HepG2 (cell line): ENCODE results near the gene ZNF593OS.

ENCODE experiments used
- JUN ChIP-seq: sonication (generic); formaldehyde crosslinking; IDR thresholded peaks from 2 replicates; pipeline ENCODE4 v1.4.0; 2020; ENCODE audit warnings: mild to moderate bottlenecking, missing genetic modification reagents
- TF ChIP-seq, protein P1 (sequence below): sonication (generic); formaldehyde crosslinking; IDR thresholded peaks from 2 replicates; pipeline ENCODE4 v1.4.0; 2020; ENCODE audit warnings: low read depth, mild to moderate bottlenecking, missing genetic modification reagents

DNA sequence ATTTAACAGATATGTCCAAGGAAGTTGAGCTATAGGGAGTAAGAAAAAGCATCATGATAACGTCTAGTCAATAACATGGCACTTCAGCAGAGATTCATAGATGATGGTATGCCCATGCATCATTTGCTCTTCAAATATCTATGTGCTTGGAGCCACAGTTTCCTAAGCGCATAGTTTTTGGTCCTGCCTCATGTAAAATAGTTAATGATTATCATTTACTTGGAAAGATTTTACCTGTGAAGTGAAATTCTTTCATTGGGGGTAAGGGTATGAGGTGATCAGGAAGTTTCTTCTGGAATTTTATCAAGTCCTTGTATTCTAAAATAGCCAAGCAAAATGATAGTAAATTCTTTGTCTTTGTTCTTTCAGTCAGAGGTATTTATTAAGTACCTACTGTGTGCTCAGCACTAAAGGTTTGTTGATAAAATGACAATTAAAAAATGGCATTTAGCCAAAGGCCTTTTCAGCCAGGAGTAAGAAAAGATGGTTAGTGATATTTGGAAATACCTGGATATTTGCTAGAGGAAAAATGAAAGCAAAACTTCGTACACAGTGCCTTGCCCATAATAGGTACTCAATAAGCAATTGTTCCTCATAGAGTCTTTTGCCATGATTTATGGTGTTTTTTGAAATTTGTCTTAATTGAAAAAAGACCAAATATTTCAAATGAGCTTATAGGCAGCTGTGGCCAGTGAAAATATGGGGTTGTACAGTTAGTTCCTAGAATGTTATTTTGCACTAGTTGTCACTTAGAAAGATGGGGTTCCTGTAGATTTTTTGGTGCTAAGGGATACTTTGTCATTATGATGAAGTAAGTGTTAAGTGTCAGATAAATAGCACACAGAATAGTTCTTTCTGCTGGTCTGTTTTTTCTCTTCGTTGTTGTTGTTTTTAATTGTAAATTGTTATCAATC lies 47.0 kb downstream of the ZNF593OS start:
- TF ChIP-seq JUN (CRISPR knock-in tag), result no peak
- TF ChIP-seq, protein P1, sequence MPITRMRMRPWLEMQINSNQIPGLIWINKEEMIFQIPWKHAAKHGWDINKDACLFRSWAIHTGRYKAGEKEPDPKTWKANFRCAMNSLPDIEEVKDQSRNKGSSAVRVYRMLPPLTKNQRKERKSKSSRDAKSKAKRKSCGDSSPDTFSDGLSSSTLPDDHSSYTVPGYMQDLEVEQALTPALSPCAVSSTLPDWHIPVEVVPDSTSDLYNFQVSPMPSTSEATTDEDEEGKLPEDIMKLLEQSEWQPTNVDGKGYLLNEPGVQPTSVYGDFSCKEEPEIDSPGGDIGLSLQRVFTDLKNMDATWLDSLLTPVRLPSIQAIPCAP (CRISPR knock-in tag), result no peak
